Pancreas (tissue), 10 donors: ENCODE data around the gene DEPDC7. TPM values are rescaled to one million over a fixed set of nuclear protein-coding genes. Genes with fewer than 3 reads are reported as not detected.

Experiments
- ATAC-seq, 4 donors: fragments of 200-7000 bp; cut with Tn5 transposase; one replicate each; pipeline versions ENCODE4 v1.8.0 to v1.9.1; 2020; ENCODE audit warnings: mild to moderate bottlenecking in 4 of 4, moderate library complexity in 4 of 4
- DNase-seq, 6 donors: peaks; one replicate each; pipeline ENCODE4 v3.0.0-alpha.2; 2020
- FAIRE-seq: peaks from 2 replicates; lab custom pipeline; 2012; peaks lifted over from hg19 to GRCh38; lab: Jason Lieb, UNC
- H3K27ac ChIP-seq, 4 donors: fragments of 200-600 bp; sonication (generic); 1 replicate in 3 of 4; 2 replicates in 1 of 4; pipeline versions ENCODE4 v1.5.0 to v1.8.0; 2020
- H3K27me3 ChIP-seq, 4 donors: fragments of 200-600 bp; one replicate each; pipeline ENCODE4 v1.8.0; 2021
- H3K36me3 ChIP-seq, 3 donors: fragments of 200-600 bp; sonication (generic) in 1 of 3; one replicate each; pipeline versions ENCODE4 v1.5.0 to v1.8.0; 2020 to 2021
- H3K4me1 ChIP-seq, 3 donors: fragments of 200-600 bp; one replicate each; pipeline ENCODE4 v1.8.0; 2021
- H3K4me3 ChIP-seq, 4 donors: fragments of 200-600 bp; sonication (generic) in 2 of 4; one replicate each; pipeline versions ENCODE4 v1.5.0 to v1.8.0; 2020 to 2021
- H3K9me3 ChIP-seq, 4 donors: fragments of 200-600 bp; one replicate each; pipeline ENCODE4 v1.8.0; 2021
- CTCF ChIP-seq, 4 donors: fragments of 200-600 bp; sonication (generic) in 3 of 4; IDR thresholded peaks; one replicate each; pipeline versions ENCODE4 v1.5.0 to v1.8.0; 2021; ENCODE audit warnings: antibody characterized with exemption in 4 of 4
- WGBS, 2 donors: extraction: QIAGEN DNeasy Blood & Tissue Kit; methylation state at CpG; one replicate each; pipeline ENCODE4 v1.1.7; 2013; 5-methylcytosine and 5-hydroxymethylcytosine counted together
- intact Hi-C, 3 donors: fragments of 100-400 bp; cut with DNase I; formaldehyde crosslinking; loops; one replicate each; pipeline versions ENCODE4 v1.11.1 to v1.14.2; 2022
- polyA plus RNA-seq, 2 donors: library from polyadenylated mRNA; stranded (reverse); fragments of 200-250 nt; gene quantifications; one replicate each; pipeline ENCODE4 v1.2.3, GENCODE V29; 2013
- total RNA-seq, 6 donors: library from RNA; stranded (reverse); fragmentation: NEBNext Ultra II Directional in 4 of 6; extraction: Animal tissue kit (Norgen Biotek cat#: 25700) in 4 of 6; gene quantifications; one replicate each; pipeline versions ENCODE4 v1.2.1 to v1.2.4, GENCODE V29; 2021 to 2023
- donor health status: healthy with polysubstance abuse.
- donor health status: DM: no; HTN: no; CAD: no; lungs with moderate emphysema.
- donor health status: DM: no; HTN: no; CAD: no.
- donor health status: control.
- donor health status: control.
- donor health status: Bipolar disorder and iron deficiency.
- donor health status: DM: yes; HTN: yes; CAD: no.
- donor health status: DM: no; HTN: no; CAD: no.
- donor health status: DM: no; HTN: no; CAD: no.
- donor health status: DM: yes; HTN: yes; CAD: no.

DEPDC7 gene
- total and polyA plus RNA-seq, 8 donors: 1.5 to 3.3 (median 2.7) TPM

GRCh38 chr11:33005175-33005574 is 10.5 kb upstream of the DEPDC7 start:
- Histone ChIP-seq H3K36me3 (no peaks in the 10 kb centered on the region), H3K4me1 (no peaks in the 10 kb centered on the region), H3K9me3 (no peaks in the 10 kb centered on the region), H3K4me3 (no peak overlapping the region), H3K27ac (no peak overlapping the region), H3K27me3 (no peaks in the 10 kb centered on the region)
- intact Hi-C loops: no loop called here
- no peak for TF ChIP-seq CTCF (IDR thresholded peaks at IDR 0.05)
- FAIRE-seq: no peak
- DNase-seq: no peak
- WGBS, 2 donors: 55 to 65% methylated on average over 2 of the region's 2 CpGs
- no peak for ATAC-seq

GRCh38 chr11:33006010-33006409 is 9.7 kb upstream of the DEPDC7 start:
- no peak for DNase-seq
- H3K4me1 ChIP-seq: no peaks in the 10 kb centered on the region
- H3K27me3 ChIP-seq: no peaks in the 10 kb centered on the region
- H3K36me3 ChIP-seq: no peaks in the 10 kb centered on the region
- no peaks in the 10 kb centered on the region for H3K9me3 ChIP-seq
- intact Hi-C loops: no loop called here
- no peak for ATAC-seq
- H3K27ac ChIP-seq: no peak overlapping the region
- TF ChIP-seq CTCF (IDR thresholded peaks at IDR 0.05): no peak
- H3K4me3 ChIP-seq: no peak overlapping the region
- FAIRE-seq: no peak

- FAIRE-seq: no peak
- no peak for TF ChIP-seq CTCF (IDR thresholded peaks at IDR 0.05)
- Histone ChIP-seq H3K9me3 (no peaks in the 10 kb centered on the region), H3K27me3 (no peaks in the 10 kb centered on the region), H3K36me3 (no peaks in the 10 kb centered on the region), H3K4me3 (no peak overlapping the region), H3K4me1 (peaks cover 0 to 9% (median 8%) of the 10 kb centered on the region in 3 donors), H3K27ac (no peak overlapping the region)
- WGBS, 2 donors: 39 to 58% methylated on average over 1 of the region's 1 CpG
- intact Hi-C loops: no loop called here
- no peak for DNase-seq
- no peak for ATAC-seq
Measured at GRCh38 chr11:33013755-33014154, 1.9 kb upstream of the DEPDC7 start.

GRCh38 chr11:33016654-33017053 is 976 bp downstream of the DEPDC7 start:
- intact Hi-C loops: no loop called here
- Histone ChIP-seq H3K36me3 (no peaks in the 10 kb centered on the region), H3K9me3 (no peaks in the 10 kb centered on the region), H3K4me3 (peak overlapping the region in 3 of 4 donors; percentile 56 to 79 (median 74)), H3K4me1 (peaks cover 0 to 13% (median 12%) of the 10 kb centered on the region in 3 donors), H3K27me3 (no peaks in the 10 kb centered on the region), H3K27ac (no peak overlapping the region)
- FAIRE-seq (no peak), DNase-seq (no peak), ATAC-seq (no peak)
- no peak for TF ChIP-seq CTCF (IDR thresholded peaks at IDR 0.05)
- 35 to 39% methylated on average over 4 of the region's 4 CpGs for WGBS, 2 donors

GRCh38 chr11:33017478-33017877 is 1.8 kb downstream of the DEPDC7 start:
- H3K36me3 ChIP-seq: no peaks in the 10 kb centered on the region
- DNase-seq: no peak
- ATAC-seq: peak in 3 of 4 donors; percentile 16 to 31 (median 28)
- H3K9me3 ChIP-seq: no peaks in the 10 kb centered on the region
- H3K27ac ChIP-seq: no peak overlapping the region
- 37 to 40% methylated on average over 9 of the region's 9 CpGs for WGBS, 2 donors
- H3K4me3 ChIP-seq: peak overlapping the region in 2 of 4 donors; percentile 74 to 79
- intact Hi-C loops: no loop called here
- FAIRE-seq: no peak
- peaks cover 0 to 20% (median 15%) of the 10 kb centered on the region in 3 donors for H3K4me1 ChIP-seq
- no peaks in the 10 kb centered on the region for H3K27me3 ChIP-seq
- TF ChIP-seq CTCF (IDR thresholded peaks at IDR 0.05): no peak
